ENCODE results near the gene MAP3K14. TPM values are rescaled to one million over a fixed set of nuclear protein-coding genes. Genes with fewer than 3 reads are reported as not detected.

The MAP3K14 gene
- total RNA-seq, 1 donor from 2014 or later = 11.5 TPM

DNA sequence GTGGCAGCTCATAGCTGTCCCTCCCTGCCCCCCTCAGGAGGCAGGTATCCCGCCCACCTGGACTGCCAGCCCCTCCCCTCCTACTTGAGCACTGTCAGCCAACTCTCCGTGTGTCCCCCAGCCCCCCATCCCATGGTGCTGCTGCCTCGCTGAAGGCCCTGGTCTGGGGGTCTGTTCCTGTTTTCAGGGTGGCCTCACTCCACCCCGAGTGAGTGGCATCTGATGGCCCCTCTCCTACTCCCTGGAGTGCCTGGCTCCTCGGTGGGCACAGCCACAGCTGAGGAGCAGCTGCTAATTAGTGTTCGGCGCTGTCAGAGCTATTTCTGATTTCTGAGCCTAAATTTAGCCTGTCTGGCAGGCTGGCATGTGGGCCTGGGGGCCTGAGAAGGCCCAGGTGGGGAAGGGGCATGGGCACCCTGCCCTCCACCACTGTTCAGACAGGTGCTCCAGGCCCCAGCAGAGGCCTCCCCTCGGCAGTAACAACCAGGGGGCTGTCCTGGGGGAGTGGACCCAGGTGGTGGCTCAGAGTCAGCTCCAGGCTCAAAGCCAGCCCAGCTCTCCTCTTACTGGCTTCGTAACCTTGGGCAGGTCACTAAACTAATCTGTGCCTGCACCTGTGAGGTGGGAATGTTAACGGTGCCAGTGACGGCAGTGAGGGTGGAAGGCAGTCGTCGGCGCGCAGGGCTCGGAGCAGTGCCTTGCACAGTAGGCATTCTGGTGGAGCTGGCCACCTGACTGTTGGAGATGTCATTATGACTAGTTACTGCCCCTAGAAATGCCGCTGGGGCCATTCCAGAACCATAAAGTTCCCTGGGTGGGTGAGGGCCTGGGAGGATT is 88.7 kb downstream of the MAP3K14 start:
- no peak overlapping the region for H3K4me3 Mint-ChIP-seq
- H3K4me1 Mint-ChIP-seq = no peaks in the 10 kb centered on the region
- DNase-seq (ENCODE audit: low read depth, low spot score) = no peak
- no peaks in the 10 kb centered on the region for H3K9me3 Mint-ChIP-seq
- H3K36me3 Mint-ChIP-seq (ENCODE audit: low read depth) = no peaks in the 10 kb centered on the region
- H3K27me3 Mint-ChIP-seq (ENCODE audit: low read depth) = peaks cover 36% of the 10 kb centered on the region
- TF ChIP-seq, protein P1, sequence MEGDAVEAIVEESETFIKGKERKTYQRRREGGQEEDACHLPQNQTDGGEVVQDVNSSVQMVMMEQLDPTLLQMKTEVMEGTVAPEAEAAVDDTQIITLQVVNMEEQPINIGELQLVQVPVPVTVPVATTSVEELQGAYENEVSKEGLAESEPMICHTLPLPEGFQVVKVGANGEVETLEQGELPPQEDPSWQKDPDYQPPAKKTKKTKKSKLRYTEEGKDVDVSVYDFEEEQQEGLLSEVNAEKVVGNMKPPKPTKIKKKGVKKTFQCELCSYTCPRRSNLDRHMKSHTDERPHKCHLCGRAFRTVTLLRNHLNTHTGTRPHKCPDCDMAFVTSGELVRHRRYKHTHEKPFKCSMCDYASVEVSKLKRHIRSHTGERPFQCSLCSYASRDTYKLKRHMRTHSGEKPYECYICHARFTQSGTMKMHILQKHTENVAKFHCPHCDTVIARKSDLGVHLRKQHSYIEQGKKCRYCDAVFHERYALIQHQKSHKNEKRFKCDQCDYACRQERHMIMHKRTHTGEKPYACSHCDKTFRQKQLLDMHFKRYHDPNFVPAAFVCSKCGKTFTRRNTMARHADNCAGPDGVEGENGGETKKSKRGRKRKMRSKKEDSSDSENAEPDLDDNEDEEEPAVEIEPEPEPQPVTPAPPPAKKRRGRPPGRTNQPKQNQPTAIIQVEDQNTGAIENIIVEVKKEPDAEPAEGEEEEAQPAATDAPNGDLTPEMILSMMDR (conservative IDR thresholded peaks at IDR 0.05) = no peak
- H3K27ac Mint-ChIP-seq (ENCODE audit: unreplicated experiment) = no peak overlapping the region

DNA sequence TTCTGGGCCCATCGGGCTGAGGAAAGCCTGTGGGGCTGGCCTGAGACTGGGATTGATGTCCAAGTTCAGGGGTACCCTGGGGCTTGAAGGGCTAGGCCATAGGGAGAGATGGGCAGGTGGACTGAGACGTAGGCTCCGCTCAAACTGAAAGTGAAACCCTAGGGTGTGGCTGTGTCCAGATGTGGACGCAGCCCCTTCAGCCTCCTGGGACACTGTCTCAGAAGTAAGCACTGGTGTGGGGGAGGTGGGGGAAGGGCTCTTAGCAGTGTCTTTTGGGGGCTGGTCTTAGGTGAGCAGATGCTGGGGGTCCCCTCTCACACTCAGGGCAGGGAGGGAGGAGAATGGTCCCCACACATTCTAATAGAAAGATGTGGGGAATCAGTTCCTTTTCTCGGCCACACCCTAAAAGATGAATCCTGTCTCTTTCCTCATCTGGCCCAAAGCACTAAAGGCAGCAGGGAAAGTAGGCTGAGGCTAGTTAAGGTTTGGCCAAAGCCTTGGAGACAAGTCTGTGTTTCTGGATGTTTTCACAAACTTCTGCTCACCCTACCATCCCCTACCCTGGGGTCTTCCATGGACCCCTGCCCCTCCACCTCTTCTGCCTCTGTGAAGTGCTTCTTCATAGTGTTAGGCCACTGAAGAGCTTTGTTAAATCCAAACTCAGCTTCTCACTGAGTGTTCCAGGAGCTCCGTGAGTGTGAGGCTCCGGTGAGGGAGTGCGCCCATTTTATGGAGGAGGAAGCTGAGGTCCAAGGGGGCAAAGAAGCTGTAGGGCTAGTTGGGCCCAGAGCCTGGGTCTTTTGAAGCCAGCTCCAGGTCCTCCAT is 89.5 kb downstream of the MAP3K14 start:
- Mint-ChIP-seq H3K4me1 (no peaks in the 10 kb centered on the region), H3K9me3 (no peaks in the 10 kb centered on the region), H3K27me3 (ENCODE audit: low read depth) (peaks cover 38% of the 10 kb centered on the region), H3K4me3 (no peak overlapping the region), H3K36me3 (ENCODE audit: low read depth) (no peaks in the 10 kb centered on the region), H3K27ac (ENCODE audit: unreplicated experiment) (no peak overlapping the region)
- no peak for DNase-seq (ENCODE audit: low read depth, low spot score)
- TF ChIP-seq, protein P1 (conservative IDR thresholded peaks at IDR 0.05) = no peak

DNA sequence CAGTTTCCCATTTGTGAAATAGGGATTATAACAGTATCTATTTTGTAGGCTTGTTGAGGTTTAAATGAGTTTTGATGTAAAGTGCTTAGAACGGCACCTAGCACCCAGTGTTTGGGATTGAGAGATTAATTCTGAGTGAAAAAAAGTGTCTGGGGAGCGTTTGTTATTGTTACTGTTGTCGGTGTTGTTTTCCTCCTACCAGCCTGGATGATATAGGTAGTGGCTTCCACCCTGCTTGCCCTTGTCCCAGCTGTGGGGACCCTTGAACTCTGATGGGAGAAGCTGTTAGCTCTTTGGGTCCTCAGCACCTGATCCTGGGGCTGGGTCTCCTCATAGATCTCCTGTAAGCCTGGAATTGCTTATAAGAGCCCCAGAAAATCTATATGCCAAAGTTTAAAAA is 90.2 kb downstream of the MAP3K14 start:
- H3K9me3 Mint-ChIP-seq = no peaks in the 10 kb centered on the region
- no peaks in the 10 kb centered on the region for H3K36me3 Mint-ChIP-seq (ENCODE audit: low read depth)
- peaks cover 37% of the 10 kb centered on the region for H3K27me3 Mint-ChIP-seq (ENCODE audit: low read depth)
- TF ChIP-seq, protein P1 (conservative IDR thresholded peaks at IDR 0.05) = no peak
- no peaks in the 10 kb centered on the region for H3K4me1 Mint-ChIP-seq
- DNase-seq (ENCODE audit: low read depth, low spot score) = no peak
- no peak overlapping the region for H3K27ac Mint-ChIP-seq (ENCODE audit: unreplicated experiment)
- no peak overlapping the region for H3K4me3 Mint-ChIP-seq

DNA sequence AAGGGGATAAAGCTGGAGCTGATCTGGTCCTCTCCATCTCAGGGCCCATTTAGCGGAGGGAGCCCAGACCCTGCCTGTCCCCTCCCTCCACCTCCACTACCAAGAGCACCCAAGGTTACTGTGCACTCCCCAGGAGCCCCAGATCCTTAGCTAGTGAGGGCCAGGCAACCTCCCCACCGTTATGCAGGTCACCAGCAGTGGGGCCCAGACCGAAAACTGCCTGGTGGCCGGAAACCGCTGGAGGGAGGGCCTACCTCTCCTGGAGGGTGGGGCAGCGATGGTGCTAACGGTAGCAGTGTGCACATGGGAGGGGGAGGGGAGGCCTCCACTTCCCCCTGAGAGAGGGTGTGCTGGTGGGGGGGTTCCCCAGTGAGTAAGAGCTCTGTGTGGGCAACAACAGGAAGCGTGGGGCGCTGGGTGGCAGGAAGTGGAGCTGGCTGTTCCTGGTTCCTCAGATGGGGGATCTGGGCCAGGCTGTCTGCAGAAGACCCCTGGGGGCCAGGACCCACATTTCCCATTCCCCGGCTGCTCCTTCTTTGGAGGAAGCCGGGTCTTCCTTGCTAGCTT is 90.8 kb downstream of the MAP3K14 start:
- no peak for DNase-seq (ENCODE audit: low read depth, low spot score)
- TF ChIP-seq, protein P1 (conservative IDR thresholded peaks at IDR 0.05) = no peak
- Mint-ChIP-seq H3K27me3 (ENCODE audit: low read depth) (peaks cover 40% of the 10 kb centered on the region), H3K4me1 (no peaks in the 10 kb centered on the region), H3K27ac (ENCODE audit: unreplicated experiment) (no peak overlapping the region), H3K36me3 (ENCODE audit: low read depth) (no peaks in the 10 kb centered on the region), H3K9me3 (no peaks in the 10 kb centered on the region), H3K4me3 (no peak overlapping the region)

DNA sequence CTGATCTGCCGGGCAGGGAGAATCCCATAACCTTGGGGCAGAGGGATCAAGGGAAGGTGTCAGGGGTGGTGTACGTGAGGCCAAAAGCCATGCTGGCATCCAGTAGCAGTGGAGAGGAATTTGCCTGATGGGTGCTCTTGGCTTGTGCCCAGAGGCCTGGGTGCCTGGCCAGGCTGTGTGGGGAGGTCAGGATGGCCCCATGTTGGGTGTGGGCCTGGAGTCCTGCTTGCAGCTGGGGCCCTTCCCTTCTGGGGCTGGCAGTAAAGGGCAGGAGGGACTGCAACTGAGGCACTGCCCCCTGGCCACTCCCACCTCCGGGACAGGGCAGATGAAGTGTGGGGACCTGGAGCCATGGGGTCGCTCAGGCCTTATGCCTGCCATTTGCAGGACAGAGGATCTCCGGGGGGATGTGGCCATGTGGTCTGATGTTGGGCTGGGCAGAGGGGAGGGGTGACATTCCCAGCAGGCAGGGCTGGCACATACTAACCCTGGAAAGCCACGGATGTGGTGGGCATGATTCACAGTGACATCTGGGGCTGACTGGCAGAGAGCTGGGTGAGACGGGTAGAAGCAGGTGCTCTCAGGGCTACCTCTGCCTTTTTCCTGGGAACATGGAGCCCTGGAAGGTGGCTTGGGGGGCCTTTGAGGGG is 91.6 kb downstream of the MAP3K14 start:
- Mint-ChIP-seq H3K4me1 (no peaks in the 10 kb centered on the region), H3K27me3 (ENCODE audit: low read depth) (peaks cover 48% of the 10 kb centered on the region), H3K9me3 (no peaks in the 10 kb centered on the region), H3K4me3 (no peak overlapping the region), H3K36me3 (ENCODE audit: low read depth) (no peaks in the 10 kb centered on the region), H3K27ac (ENCODE audit: unreplicated experiment) (peak overlapping the region; percentile 60)
- no peak for DNase-seq (ENCODE audit: low read depth, low spot score)
- TF ChIP-seq, protein P1 (conservative IDR thresholded peaks at IDR 0.05) = no peak
